Naive thymus-derived CD4-positive, alpha-beta T cell (primary cell): ENCODE results near the gene GRK5. TPM values are rescaled to one million over a fixed set of nuclear protein-coding genes. Genes with fewer than 3 reads are reported as not detected.
"Not testable (repeated sequence)": the region's sequence is repeated elsewhere in the genome, so short reads cannot be mapped to it uniquely, and the experiment has no call there.

Experiments used
- ATAC-seq: fragments of 150-1000 bp; cut with Tn5 transposase; 2 replicates; pipeline ENCODE4 v1.10.0; 2021; ENCODE audit warnings: mild to moderate bottlenecking, moderate library complexity
- CTCF ChIA-PET: fragments of 350-600 bp; sonication (Branson Sonifier 250); formaldehyde crosslinking; loops from one replicate; lab custom pipeline; 2021; ENCODE audit warnings: antibody characterized with exemption; lab: Charles Lee
- POLR2A ChIA-PET: fragments of 350-600 bp; sonication (Branson Sonifier 250); formaldehyde crosslinking; loops from one replicate; lab custom pipeline; 2021; ENCODE audit warnings: antibody characterized with exemption, inconsistent platforms; lab: Charles Lee
- DNase-seq, 9 donors: peaks; one replicate each; pipeline versions ENCODE4 v3.0.0 to v3.0.0-alpha.2; 2020 to 2022; ENCODE audit warnings: mixed read lengths in 1 of 9
- H3K27ac ChIP-seq: one replicate; pipeline ENCODE4 v1.7.0; 2013; ENCODE audit warnings: mild to moderate bottlenecking, low read depth, low read length, moderate library complexity
- H3K27me3 ChIP-seq, 2 donors: one replicate each; pipeline ENCODE4 v1.7.0; 2013; ENCODE audit warnings: low read length in 2 of 2, mild to moderate bottlenecking in 2 of 2, moderate library complexity in 2 of 2; ENCODE audit not compliant: control insufficient read depth in 2 of 2, insufficient read depth in 2 of 2
- H3K36me3 ChIP-seq, 3 experiments: 1 replicate in 2 of 3; 2 replicates in 1 of 3; pipeline ENCODE4 v1.7.0; 2013; ENCODE audit warnings: low read length in 3 of 3, mild to moderate bottlenecking in 3 of 3, moderate library complexity in 1 of 3; ENCODE audit not compliant: insufficient read depth in 3 of 3, control insufficient read depth in 2 of 3
- H3K4me1 ChIP-seq, 2 donors: one replicate each; pipeline ENCODE4 v1.7.0; 2013; ENCODE audit warnings: low read length in 2 of 2, mild to moderate bottlenecking in 2 of 2, moderate library complexity in 1 of 2; ENCODE audit not compliant: control insufficient read depth in 2 of 2, insufficient read depth in 2 of 2
- H3K4me3 ChIP-seq: 2 replicates; pipeline ENCODE4 v1.7.0; 2013; ENCODE audit warnings: mild to moderate bottlenecking, low read length
- H3K9me3 ChIP-seq, 3 experiments: 1 replicate in 2 of 3; 2 replicates in 1 of 3; pipeline ENCODE4 v1.7.0; 2013; ENCODE audit warnings: low read length in 3 of 3; ENCODE audit not compliant: control insufficient read depth in 2 of 3
- H3K27ac Mint-ChIP-seq, 9 donors: one replicate each; pipeline ENCODE4 v1.8.0; 2020 to 2022; ENCODE audit warnings: mixed read lengths in 9 of 9, mild to moderate bottlenecking in 8 of 9, moderate library complexity in 5 of 9, inconsistent platforms in 2 of 9
- H3K27me3 Mint-ChIP-seq, 5 donors: one replicate each; pipeline ENCODE4 v1.8.0; 2021 to 2022; ENCODE audit warnings: mixed read lengths in 5 of 5, mild to moderate bottlenecking in 1 of 5
- H3K36me3 Mint-ChIP-seq, 5 donors: one replicate each; pipeline ENCODE4 v1.8.0; 2020 to 2022; ENCODE audit warnings: mixed read lengths in 5 of 5, mild to moderate bottlenecking in 3 of 5, inconsistent platforms in 1 of 5
- H3K4me1 Mint-ChIP-seq, 7 donors: one replicate each; pipeline ENCODE4 v1.8.0; 2020 to 2022; ENCODE audit warnings: mixed read lengths in 7 of 7, mild to moderate bottlenecking in 3 of 7, inconsistent platforms in 1 of 7
- H3K4me3 Mint-ChIP-seq, 10 donors: one replicate each; pipeline ENCODE4 v1.8.0; 2020 to 2022; ENCODE audit warnings: mild to moderate bottlenecking in 10 of 10, mixed read lengths in 10 of 10, moderate library complexity in 6 of 10, inconsistent platforms in 2 of 10
- H3K9me3 Mint-ChIP-seq, 11 donors: one replicate each; pipeline ENCODE4 v1.8.0; 2020 to 2022; ENCODE audit warnings: mixed read lengths in 11 of 11, mild to moderate bottlenecking in 4 of 11, inconsistent platforms in 1 of 11, moderate library complexity in 1 of 11
- intact Hi-C, 2 donors: fragments of 100-400 bp; cut with micrococcal nuclease; formaldehyde crosslinking; loops; one replicate each; pipeline ENCODE4 v1.15.1; 2023
- polyA plus RNA-seq, 2 donors: library from polyadenylated mRNA; unstranded; fragments of 300-500 nt; fragmentation: Illumina TruSeq; gene quantifications; one replicate each; pipeline ENCODE4 v1.2.3, GENCODE V29; 2021
- total RNA-seq, 6 experiments: library from RNA in 5 of 6; stranded (reverse) in 5 of 6; gene quantifications; 1 replicate in 5 of 6; 2 replicates in 1 of 6; pipeline ENCODE4 v1.2.3 and lab custom pipeline; 2021 to 2026

The GRK5 gene
- total and polyA plus RNA-seq, 7 experiments from 2014 or later: 16.4 to 45.2 (median 30.3) TPM

- Mint-ChIP-seq H3K36me3 (peaks cover 0 to 10% (median 7%) of the 10 kb centered on the region in 5 donors), H3K4me1 (peaks cover 26 to 73% (median 69%) of the 10 kb centered on the region in 7 donors), H3K27me3 (no peaks in the 10 kb centered on the region), H3K27ac (peak overlapping the region in 6 of 9 donors; percentile 48 to 91 (median 82)), H3K9me3 (peaks cover 0 to 3% (median 0%) of the 10 kb centered on the region in 11 donors), H3K4me3 (peak overlapping the region in 2 of 10 donors; percentile 41 to 58)
- Histone ChIP-seq H3K9me3 (no peaks in the 10 kb centered on the region), H3K4me3 (no peak overlapping the region), H3K4me1 (peaks cover 0 to 16% of the 10 kb centered on the region in 2 donors), H3K27me3 (no peaks in the 10 kb centered on the region), H3K36me3 (no peaks in the 10 kb centered on the region), H3K27ac (no peak overlapping the region)
- CTCF ChIA-PET: interaction anchor here (1.0 kb wide), 1 partner anchor 9 kb away, joined by 3 read pairs; no protein-coding TSS in a partner anchor
- intact Hi-C loops: no loop called here
- POLR2A ChIA-PET: no interaction called here
- no peak for DNase-seq
- ATAC-seq: no peak
Measured at GRCh38 chr10:119238577-119238976, 31.2 kb downstream of the GRK5 start.

GRCh38 chr10:119239015-119239414 lies 31.6 kb downstream of the GRK5 start:
- H3K4me1 Mint-ChIP-seq: peaks cover 28 to 74% (median 69%) of the 10 kb centered on the region in 7 donors
- intact Hi-C loops, H3K4me3 ChIP-seq, DNase-seq, ATAC-seq, H3K4me3 Mint-ChIP-seq, H3K9me3 Mint-ChIP-seq, H3K36me3 ChIP-seq, H3K27me3 ChIP-seq, POLR2A ChIA-PET, H3K27ac ChIP-seq, H3K9me3 ChIP-seq, H3K36me3 Mint-ChIP-seq, H3K27ac Mint-ChIP-seq, H3K27me3 Mint-ChIP-seq: not testable (repeated sequence)
- CTCF ChIA-PET: interaction anchor here (1.0 kb wide), 1 partner anchor 8 kb away, joined by 3 read pairs; no protein-coding TSS in a partner anchor
- H3K4me1 ChIP-seq: peaks cover 0 to 15% of the 10 kb centered on the region in 2 donors

- CTCF ChIA-PET: interaction anchor here (1.0 kb wide), 1 partner anchor 8 kb away, joined by 3 read pairs; no protein-coding TSS in a partner anchor
- peak overlapping the region in 1 of 9 donors; percentile 34 for H3K27ac Mint-ChIP-seq
- intact Hi-C loops, H3K4me3 ChIP-seq, H3K4me3 Mint-ChIP-seq, DNase-seq, H3K27me3 ChIP-seq, H3K9me3 ChIP-seq, ATAC-seq, H3K27me3 Mint-ChIP-seq, H3K36me3 Mint-ChIP-seq, H3K36me3 ChIP-seq, H3K9me3 Mint-ChIP-seq, POLR2A ChIA-PET, H3K27ac ChIP-seq: not testable (repeated sequence)
- peaks cover 0 to 12% of the 10 kb centered on the region in 2 donors for H3K4me1 ChIP-seq
- H3K4me1 Mint-ChIP-seq: peaks cover 30 to 71% (median 63%) of the 10 kb centered on the region in 7 donors
Measured at GRCh38 chr10:119239630-119240029, 32.3 kb downstream of the GRK5 start.

- H3K36me3 ChIP-seq: no peaks in the 10 kb centered on the region
- H3K27me3 ChIP-seq: no peaks in the 10 kb centered on the region
- H3K4me1 ChIP-seq: peaks cover 0 to 12% of the 10 kb centered on the region in 2 donors
- H3K9me3 ChIP-seq: no peaks in the 10 kb centered on the region
- H3K4me3 Mint-ChIP-seq: no peak overlapping the region
- H3K4me3 ChIP-seq: no peak overlapping the region
- ATAC-seq (no peak), DNase-seq (no peak)
- peak overlapping the region in 1 of 9 donors; percentile 26 for H3K27ac Mint-ChIP-seq
- peaks cover 32 to 71% (median 54%) of the 10 kb centered on the region in 7 donors for H3K4me1 Mint-ChIP-seq
- intact Hi-C loops: no loop called here
- ChIA-PET POLR2A (no interaction called here), CTCF (interaction anchor here (1.1 kb wide), 1 partner anchor 31 kb away, joined by 3 read pairs; no protein-coding TSS in a partner anchor)
- peaks cover 0 to 10% (median 8%) of the 10 kb centered on the region in 5 donors for H3K36me3 Mint-ChIP-seq
- H3K27ac ChIP-seq: no peak overlapping the region
- H3K27me3 Mint-ChIP-seq: no peaks in the 10 kb centered on the region
- H3K9me3 Mint-ChIP-seq: peaks cover 0 to 3% (median 0%) of the 10 kb centered on the region in 11 donors
Measured at GRCh38 chr10:119241066-119241465, 33.7 kb downstream of the GRK5 start.

- peaks cover 27 to 66% (median 47%) of the 10 kb centered on the region in 7 donors for H3K4me1 Mint-ChIP-seq
- POLR2A ChIA-PET: no interaction called here
- CTCF ChIA-PET: no interaction called here
Measured at GRCh38 chr10:119242186-119242585, 34.8 kb downstream of the GRK5 start.

GRCh38 chr10:119243488-119243887 lies 36.1 kb downstream of the GRK5 start:
- Histone ChIP-seq H3K4me1 (no peaks in the 10 kb centered on the region), H3K36me3 (no peaks in the 10 kb centered on the region), H3K27ac (no peak overlapping the region), H3K4me3 (no peak overlapping the region), H3K9me3 (no peaks in the 10 kb centered on the region), H3K27me3 (no peaks in the 10 kb centered on the region)
- intact Hi-C loops: no loop called here
- H3K36me3 Mint-ChIP-seq: peaks cover 0 to 10% (median 5%) of the 10 kb centered on the region in 5 donors
- H3K27me3 Mint-ChIP-seq: no peaks in the 10 kb centered on the region
- peaks cover 0 to 3% (median 0%) of the 10 kb centered on the region in 11 donors for H3K9me3 Mint-ChIP-seq
- H3K4me3 Mint-ChIP-seq: no peak overlapping the region
- peaks cover 15 to 53% (median 39%) of the 10 kb centered on the region in 7 donors for H3K4me1 Mint-ChIP-seq
- ATAC-seq (no peak), DNase-seq (no peak)
- peak overlapping the region in 2 of 9 donors; percentile 19 to 59 for H3K27ac Mint-ChIP-seq
- POLR2A ChIA-PET: no interaction called here
- CTCF ChIA-PET: no interaction called here

More at GRCh38 chr10:119242186-119242585, 34.8 kb downstream of the GRK5 start:
- Histone ChIP-seq H3K9me3 (no peaks in the 10 kb centered on the region), H3K36me3 (no peaks in the 10 kb centered on the region), H3K27me3 (no peaks in the 10 kb centered on the region), H3K27ac (no peak overlapping the region), H3K4me3 (no peak overlapping the region), H3K4me1 (peaks cover 0 to 12% of the 10 kb centered on the region in 2 donors)
- DNase-seq (no peak), ATAC-seq (no peak)
- Mint-ChIP-seq H3K9me3 (peaks cover 0 to 3% (median 0%) of the 10 kb centered on the region in 11 donors), H3K27me3 (no peaks in the 10 kb centered on the region), H3K27ac (peak overlapping the region in 3 of 9 donors; percentile 20 to 49 (median 26)), H3K4me3 (no peak overlapping the region), H3K36me3 (peaks cover 0 to 10% (median 8%) of the 10 kb centered on the region in 5 donors)
- intact Hi-C loops: no loop called here
